Tibial nerve (tissue), 4 donors: ENCODE measurements around the gene OMD. TPM values are rescaled to one million over a fixed set of nuclear protein-coding genes. Genes with fewer than 3 reads are reported as not detected.

Experiments
- DNase-seq, 2 donors: peaks; one replicate each; pipeline ENCODE4 v3.0.0-alpha.2; 2019; ENCODE audit warnings: low spot score in 2 of 2
- H3K27ac ChIP-seq, 4 donors: fragments of 200-600 bp; sonication (generic) in 3 of 4; one replicate each; pipeline ENCODE4 v1.5.1; 2017 to 2019; ENCODE audit warnings: mild to moderate bottlenecking in 1 of 4
- H3K27me3 ChIP-seq, 2 donors: fragments of 200-600 bp; sonication (generic) in 1 of 2; one replicate each; pipeline versions ENCODE4 v1.5.1 to v1.6.0; 2017 to 2019
- H3K36me3 ChIP-seq, 3 donors: fragments of 200-600 bp; sonication (generic); one replicate each; pipeline ENCODE4 v1.5.1; 2018 to 2019
- H3K4me1 ChIP-seq, 4 donors: fragments of 200-600 bp; sonication (generic) in 3 of 4; one replicate each; pipeline ENCODE4 v1.5.1; 2017 to 2019
- H3K4me3 ChIP-seq, 4 donors: fragments of 200-600 bp; sonication (generic) in 3 of 4; one replicate each; pipeline ENCODE4 v1.5.1; 2017 to 2019; ENCODE audit warnings: mild to moderate bottlenecking in 1 of 4, moderate library complexity in 1 of 4
- H3K9me3 ChIP-seq, 4 donors: fragments of 200-600 bp; sonication (generic) in 3 of 4; one replicate each; pipeline ENCODE4 v1.5.1; 2017 to 2019
- EP300 ChIP-seq, 2 donors: sonication (generic); formaldehyde crosslinking; IDR thresholded peaks; one replicate each; pipeline ENCODE4 v1.6.1; 2017; ENCODE audit warnings: antibody characterized with exemption in 2 of 2, mild to moderate bottlenecking in 1 of 2
- POLR2A ChIP-seq, 2 donors: fragments of 450-650 bp; IDR thresholded peaks; one replicate each; pipeline ENCODE4 v1.6.1; 2017; ENCODE audit warnings: antibody characterized with exemption in 2 of 2, mild to moderate bottlenecking in 2 of 2, moderate library complexity in 2 of 2
- WGBS, 2 donors: methylation state at CpG; one replicate each; pipeline ENCODE4 v1.1.5; 2018; 5-methylcytosine and 5-hydroxymethylcytosine counted together
- total RNA-seq, 4 donors: library from RNA; depleted of rRNA; stranded (reverse); fragments of >200 nt; gene quantifications; one replicate each; pipeline ENCODE4 v1.1.0, GENCODE V29; 2016
- TF ChIP-seq, protein P1 (sequence below), 5 experiments: fragments of 200-600 bp in 3 of 5; fragments of 450-650 bp in 2 of 5; sonication (generic) in 3 of 5; IDR thresholded peaks; one replicate each; pipeline ENCODE4 v1.5.1; 2016 to 2019; ENCODE audit warnings: antibody characterized with exemption in 5 of 5, mild to moderate bottlenecking in 3 of 5, moderate library complexity in 2 of 5

The OMD gene
- total RNA-seq, 4 donors from 2014 or later, result 19.2 to 64.9 (median 59.5) TPM

GRCh38 chr9:92432350-92432749, 8.1 kb upstream of the OMD start:
- H3K4me3 ChIP-seq, result no peak overlapping the region
- H3K27me3 ChIP-seq, result no peaks in the 10 kb centered on the region
- H3K9me3 ChIP-seq, result no peaks in the 10 kb centered on the region
- 74 to 77% methylated on average over 5 of the region's 5 CpGs for WGBS, 2 donors
- H3K4me1 ChIP-seq, result no peaks in the 10 kb centered on the region
- H3K36me3 ChIP-seq, result peaks cover 0 to 5% (median 0%) of the 10 kb centered on the region in 3 donors
- no peak for DNase-seq
- H3K27ac ChIP-seq, result peak overlapping the region in 1 of 4 donors; percentile 42
- TF ChIP-seq EP300 (IDR thresholded peaks at IDR 0.05) (no peak), POLR2A (IDR thresholded peaks at IDR 0.05) (no peak)
- TF ChIP-seq, protein P1, sequence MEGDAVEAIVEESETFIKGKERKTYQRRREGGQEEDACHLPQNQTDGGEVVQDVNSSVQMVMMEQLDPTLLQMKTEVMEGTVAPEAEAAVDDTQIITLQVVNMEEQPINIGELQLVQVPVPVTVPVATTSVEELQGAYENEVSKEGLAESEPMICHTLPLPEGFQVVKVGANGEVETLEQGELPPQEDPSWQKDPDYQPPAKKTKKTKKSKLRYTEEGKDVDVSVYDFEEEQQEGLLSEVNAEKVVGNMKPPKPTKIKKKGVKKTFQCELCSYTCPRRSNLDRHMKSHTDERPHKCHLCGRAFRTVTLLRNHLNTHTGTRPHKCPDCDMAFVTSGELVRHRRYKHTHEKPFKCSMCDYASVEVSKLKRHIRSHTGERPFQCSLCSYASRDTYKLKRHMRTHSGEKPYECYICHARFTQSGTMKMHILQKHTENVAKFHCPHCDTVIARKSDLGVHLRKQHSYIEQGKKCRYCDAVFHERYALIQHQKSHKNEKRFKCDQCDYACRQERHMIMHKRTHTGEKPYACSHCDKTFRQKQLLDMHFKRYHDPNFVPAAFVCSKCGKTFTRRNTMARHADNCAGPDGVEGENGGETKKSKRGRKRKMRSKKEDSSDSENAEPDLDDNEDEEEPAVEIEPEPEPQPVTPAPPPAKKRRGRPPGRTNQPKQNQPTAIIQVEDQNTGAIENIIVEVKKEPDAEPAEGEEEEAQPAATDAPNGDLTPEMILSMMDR (IDR thresholded peaks at IDR 0.05), result no peak

DNA sequence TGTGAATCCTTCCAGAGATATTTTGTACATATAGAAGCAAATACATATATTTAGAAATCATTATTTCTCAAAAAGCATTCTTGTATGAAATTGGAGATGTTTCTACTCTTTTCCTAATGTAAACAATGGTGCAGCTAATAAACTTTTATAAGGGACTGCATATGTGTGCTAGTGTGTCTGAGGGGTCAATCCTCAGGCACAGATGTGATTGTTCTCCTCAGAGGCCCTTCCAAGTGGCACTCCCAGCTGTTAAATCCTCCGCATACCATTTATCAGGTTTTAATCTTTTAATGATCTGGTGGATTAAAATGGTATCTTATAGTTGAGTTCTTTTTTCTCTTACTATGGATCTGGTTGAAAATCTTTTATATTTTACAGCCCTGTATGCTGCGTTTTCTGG, 5.6 kb upstream of the OMD start:
- H3K27me3 ChIP-seq, result no peaks in the 10 kb centered on the region
- H3K9me3 ChIP-seq, result no peaks in the 10 kb centered on the region
- H3K27ac ChIP-seq, result no peak overlapping the region
- no peak for TF ChIP-seq POLR2A (IDR thresholded peaks at IDR 0.05)
- TF ChIP-seq, protein P1 (IDR thresholded peaks at IDR 0.05), result no peak
- DNase-seq, result no peak
- no peak overlapping the region for H3K4me3 ChIP-seq
- WGBS, 2 donors, result 84 to 92% methylated on average over 2 of the region's 2 CpGs
- H3K36me3 ChIP-seq, result peaks cover 0 to 5% (median 0%) of the 10 kb centered on the region in 3 donors
- peaks cover 0 to 20% (median 0%) of the 10 kb centered on the region in 4 donors for H3K4me1 ChIP-seq

GRCh38 chr9:92426501-92427145, 2.4 kb upstream of the OMD start:
- 67% methylated on average over 5 of the region's 5 CpGs for whole genome bisulfite sequencing, 2 donors
- Histone ChIP-seq H3K4me1 (peaks cover 0 to 24% (median 0%) of the 10 kb centered on the region in 4 donors), H3K36me3 (peaks cover 0 to 5% (median 0%) of the 10 kb centered on the region in 3 donors), H3K9me3 (no peaks in the 10 kb centered on the region), H3K27ac (peak overlapping the region in 2 of 4 donors; percentile 51 to 74), H3K27me3 (no peaks in the 10 kb centered on the region), H3K4me3 (no peak overlapping the region)
- DNase-seq, result no peak
- TF ChIP-seq POLR2A (IDR thresholded peaks at IDR 0.05), result no peak
- TF ChIP-seq, protein P1 (IDR thresholded peaks at IDR 0.05), result no peak
- TF ChIP-seq EP300 (IDR thresholded peaks at IDR 0.05), result no peak

- 15 to 33% methylated on average over 2 of the region's 2 CpGs for WGBS, 2 donors
- Histone ChIP-seq H3K27me3 (no peaks in the 10 kb centered on the region), H3K9me3 (no peaks in the 10 kb centered on the region), H3K27ac (peak overlapping the region in 2 of 4 donors; percentile 51 to 74), H3K4me1 (peaks cover 0 to 24% (median 0%) of the 10 kb centered on the region in 4 donors), H3K36me3 (peaks cover 0 to under 1% (median 0%) of the 10 kb centered on the region in 3 donors), H3K4me3 (no peak overlapping the region)
- no peak for DNase-seq
- TF ChIP-seq EP300 (IDR thresholded peaks at IDR 0.05), result no peak
- no peak for TF ChIP-seq POLR2A (IDR thresholded peaks at IDR 0.05)
- TF ChIP-seq, protein P1 (IDR thresholded peaks at IDR 0.05), result no peak
These were observed 1.2 kb upstream of the OMD start for GRCh38 chr9:92425474-92425873.

- TF ChIP-seq, protein P1 (IDR thresholded peaks at IDR 0.05), result no peak
- TF ChIP-seq EP300 (IDR thresholded peaks at IDR 0.05) (no peak), POLR2A (IDR thresholded peaks at IDR 0.05) (no peak)
- DNase-seq, result no peak
- peak overlapping the region; percentile 1 to 51 (median 18) for H3K4me3 ChIP-seq
- H3K27me3 ChIP-seq, result no peaks in the 10 kb centered on the region
- 64% methylated on average over 2 of the region's 2 CpGs for WGBS, 2 donors
- H3K36me3 ChIP-seq, result no peaks in the 10 kb centered on the region
- H3K27ac ChIP-seq, result peak overlapping the region; percentile 36 to 74 (median 53)
- peaks cover 0 to 24% (median 0%) of the 10 kb centered on the region in 4 donors for H3K4me1 ChIP-seq
- H3K9me3 ChIP-seq, result no peaks in the 10 kb centered on the region
These were observed 659 bp downstream of the OMD start for GRCh38 chr9:92423612-92424011.
